ENCODE data around the gene CTDSP2. TPM values are rescaled to one million over a fixed set of nuclear protein-coding genes. Genes with fewer than 3 reads are reported as not detected.

The CTDSP2 gene
- total and polyA plus RNA-seq, 7 donors, result 13.9 to 91.8 (median 71.3) TPM

GRCh38 chr12:57811028-57811755 is 35.3 kb downstream of the CTDSP2 start:
- Histone ChIP-seq H3K36me3 (ENCODE audit: insufficient read depth in 1 of 2, low read depth in 1 of 2) (peaks cover 0 to 75% of the 10 kb centered on the region in 2 donors), H3K4me1 (peaks cover 12% of the 10 kb centered on the region), H3K9me3 (no peaks in the 10 kb centered on the region), H3K4me3 (no peak overlapping the region), H3K27me3 (ENCODE audit: insufficient read depth in 3 of 3, low read length in 2 of 3) (no peaks in the 10 kb centered on the region), H3K27ac (no peak overlapping the region)
- DNase-seq (no peak), ATAC-seq (no peak)
- 84 to 91% (median 89%) methylated on average over 10 of the region's 10 CpGs for WGBS, 3 donors
- TF ChIP-seq CTCF (IDR thresholded peaks at IDR 0.05), result no peak
- intact Hi-C loops (cut with DNase I), result no loop called here

GRCh38 chr12:57810450-57810849 is 36.1 kb downstream of the CTDSP2 start:
- no peak for TF ChIP-seq CTCF (IDR thresholded peaks at IDR 0.05)
- no peak overlapping the region for H3K27ac ChIP-seq
- WGBS, 3 donors, result 72 to 90% (median 80%) methylated on average over 5 of the region's 5 CpGs
- intact Hi-C loops (cut with DNase I), result no loop called here
- H3K4me3 ChIP-seq, result no peak overlapping the region
- no peak for ATAC-seq
- peaks cover 11% of the 10 kb centered on the region for H3K4me1 ChIP-seq
- H3K36me3 ChIP-seq (ENCODE audit: insufficient read depth in 1 of 2, low read depth in 1 of 2), result peaks cover 0 to 83% of the 10 kb centered on the region in 2 donors
- H3K27me3 ChIP-seq (ENCODE audit: insufficient read depth in 3 of 3, low read length in 2 of 3), result no peaks in the 10 kb centered on the region
- no peak for DNase-seq
- no peaks in the 10 kb centered on the region for H3K9me3 ChIP-seq

GRCh38 chr12:57809425-57809824 is 37.1 kb downstream of the CTDSP2 start:
- Histone ChIP-seq H3K27me3 (ENCODE audit: insufficient read depth in 3 of 3, low read length in 2 of 3) (no peaks in the 10 kb centered on the region), H3K4me1 (peaks cover under 1% of the 10 kb centered on the region), H3K36me3 (ENCODE audit: insufficient read depth in 1 of 2, low read depth in 1 of 2) (peaks cover 0 to 93% of the 10 kb centered on the region in 2 donors), H3K27ac (no peak overlapping the region), H3K9me3 (no peaks in the 10 kb centered on the region), H3K4me3 (no peak overlapping the region)
- TF ChIP-seq CTCF (IDR thresholded peaks at IDR 0.05), result no peak
- intact Hi-C loops (cut with DNase I), result no loop called here
- DNase-seq (no peak), ATAC-seq (no peak)
- WGBS, 3 donors, result 91 to 96% (median 92%) methylated on average over 3 of the region's 3 CpGs

- no peak for ATAC-seq
- no peak overlapping the region for H3K4me3 ChIP-seq
- no peaks in the 10 kb centered on the region for H3K4me1 ChIP-seq
- no peak for DNase-seq
- WGBS, 3 donors, result 81 to 86% (median 84%) methylated on average over 5 of the region's 5 CpGs
- peaks cover 0 to 99% of the 10 kb centered on the region in 2 donors for H3K36me3 ChIP-seq (ENCODE audit: insufficient read depth in 1 of 2, low read depth in 1 of 2)
- intact Hi-C loops (cut with DNase I), result no loop called here
- H3K27ac ChIP-seq, result no peak overlapping the region
- TF ChIP-seq CTCF (IDR thresholded peaks at IDR 0.05), result no peak
- H3K9me3 ChIP-seq, result no peaks in the 10 kb centered on the region
- no peaks in the 10 kb centered on the region for H3K27me3 ChIP-seq (ENCODE audit: insufficient read depth in 3 of 3, low read length in 2 of 3)
Observed at GRCh38 chr12:57808351-57808750, 38.2 kb downstream of the CTDSP2 start.

DNA sequence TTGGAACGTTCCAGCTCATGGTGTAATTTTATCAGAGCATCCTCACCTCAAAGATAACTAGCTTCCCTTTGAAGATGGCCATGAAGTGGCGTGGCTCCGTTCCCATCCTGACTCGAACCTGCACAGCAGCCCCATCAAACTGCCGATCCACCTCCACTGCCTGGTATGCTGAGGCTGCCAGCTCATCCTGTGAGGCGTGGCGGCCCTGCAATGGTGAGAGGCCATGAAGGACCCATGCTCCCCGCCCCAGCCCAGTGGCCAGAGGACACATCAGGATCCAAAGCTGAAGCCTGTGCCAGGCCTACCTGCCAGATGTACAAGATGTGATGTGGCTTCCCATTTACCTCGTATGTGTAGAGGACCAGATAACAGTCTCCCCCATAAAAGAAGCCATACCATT is 39.2 kb downstream of the CTDSP2 start:
- H3K36me3 ChIP-seq (ENCODE audit: insufficient read depth in 1 of 2, low read depth in 1 of 2), result peaks cover 3 to 98% of the 10 kb centered on the region in 2 donors
- no peak for ATAC-seq
- H3K4me1 ChIP-seq, result no peaks in the 10 kb centered on the region
- WGBS, 3 donors, result 85 to 95% (median 90%) methylated on average over 9 of the region's 9 CpGs
- H3K27ac ChIP-seq, result no peak overlapping the region
- DNase-seq, result no peak
- no peak for TF ChIP-seq CTCF (IDR thresholded peaks at IDR 0.05)
- intact Hi-C loops (cut with DNase I), result no loop called here
- no peaks in the 10 kb centered on the region for H3K27me3 ChIP-seq (ENCODE audit: insufficient read depth in 3 of 3, low read length in 2 of 3)
- H3K9me3 ChIP-seq, result no peaks in the 10 kb centered on the region
- no peak overlapping the region for H3K4me3 ChIP-seq

Measured in psoas muscle (tissue), 8 donors.